ENCODE measurements around the gene PNPLA2.

PNPLA2 gene

GRCh38 chr11:861105-861479 is 42.4 kb downstream of the PNPLA2 start:
- no peak overlapping the region for H3K27ac ChIP-seq
- TF ChIP-seq CTCF (conservative IDR thresholded peaks at IDR 0.05) = no peak

DNA sequence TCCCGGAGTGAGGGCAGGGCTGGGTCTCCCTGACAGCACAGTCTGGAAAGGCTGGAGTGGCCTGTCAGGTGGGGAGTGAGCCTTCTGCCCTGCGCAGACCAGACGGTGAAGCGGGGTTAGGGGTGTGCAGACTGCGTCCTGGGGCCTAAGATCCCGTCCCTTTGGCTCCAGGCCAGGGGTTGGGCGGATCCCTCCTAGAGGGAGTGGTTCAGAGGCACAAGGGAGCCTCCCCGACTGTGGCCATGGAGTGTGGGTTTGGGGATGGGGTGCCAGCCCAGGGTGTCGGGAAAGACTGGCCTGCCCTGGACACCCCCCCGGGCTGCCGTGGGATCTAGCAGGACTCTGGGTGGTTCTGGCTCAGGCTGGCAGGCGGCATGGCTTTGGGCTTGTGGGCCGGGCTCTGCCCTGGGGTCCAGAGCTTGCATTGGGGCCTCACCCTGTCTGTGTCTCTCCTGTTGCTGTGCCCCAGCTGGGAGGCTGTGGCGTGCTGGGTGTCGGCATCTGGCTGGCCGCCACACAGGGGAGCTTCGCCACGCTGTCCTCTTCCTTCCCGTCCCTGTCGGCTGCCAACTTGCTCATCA is 43.5 kb downstream of the PNPLA2 start:
- TF ChIP-seq CTCF (conservative IDR thresholded peaks at IDR 0.05) = no peak
- H3K27ac ChIP-seq = no peak overlapping the region

GRCh38 chr11:862696-863022 is 43.9 kb downstream of the PNPLA2 start:
- TF ChIP-seq CTCF (conservative IDR thresholded peaks at IDR 0.05) = no peak
- no peak overlapping the region for H3K27ac ChIP-seq

GRCh38 chr11:863023-863909 is 44.6 kb downstream of the PNPLA2 start:
- TF ChIP-seq CTCF (conservative IDR thresholded peaks at IDR 0.05) = no peak
- H3K27ac ChIP-seq = no peak overlapping the region

GRCh38 chr11:863910-864827 is 45.5 kb downstream of the PNPLA2 start:
- no peak for TF ChIP-seq CTCF (conservative IDR thresholded peaks at IDR 0.05)
- H3K27ac ChIP-seq = no peak overlapping the region

GRCh38 chr11:864898-865297 is 46.2 kb downstream of the PNPLA2 start:
- H3K27ac ChIP-seq = no peak overlapping the region
- TF ChIP-seq CTCF (conservative IDR thresholded peaks at IDR 0.05) = no peak

Measured in VCaP (cell line).